Endothelial cell of umbilical vein (primary cell): ENCODE data around the gene TGFB1.

Source experiments
- GATA2 ChIP-seq: IDR thresholded peaks from 2 replicates; pipeline ENCODE4 v1.7.0; 2011; ENCODE audit warnings: low read depth, mild to moderate bottlenecking, moderate library complexity, mixed read lengths, low read length; ENCODE audit not compliant: insufficient read length, insufficient read depth
- MYC ChIP-seq: IDR thresholded peaks from one replicate; pipeline ENCODE4 v1.6.1; 2011; ENCODE audit warnings: mild to moderate bottlenecking, low read depth, low read length
- POLR2A ChIP-seq: IDR thresholded peaks from 2 replicates; pipeline ENCODE4 v1.6.1; 2012; ENCODE audit warnings: low read depth, mild to moderate bottlenecking, control low read depth, low read length
- POLR2AphosphoS5 ChIP-seq: IDR thresholded peaks from 2 replicates; pipeline ENCODE4 v1.6.1; 2012; ENCODE audit warnings: low read depth, mild to moderate bottlenecking, control low read depth, low read length, moderate library complexity; ENCODE audit not compliant: insufficient read depth
- TF ChIP-seq, protein P1 (sequence below), 2 donors: IDR thresholded peaks; 1 replicate in 1 of 2; 2 replicates in 1 of 2; pipeline ENCODE4 v1.5.1; 2011; ENCODE audit warnings: low read length in 2 of 2, mild to moderate bottlenecking in 2 of 2, moderate library complexity in 2 of 2, control low read depth in 1 of 2, inconsistent platforms in 1 of 2, low read depth in 1 of 2; ENCODE audit not compliant: insufficient read depth in 1 of 2; ENCODE audit errors: extremely low read depth in 1 of 2

- TF ChIP-seq, protein P1, sequence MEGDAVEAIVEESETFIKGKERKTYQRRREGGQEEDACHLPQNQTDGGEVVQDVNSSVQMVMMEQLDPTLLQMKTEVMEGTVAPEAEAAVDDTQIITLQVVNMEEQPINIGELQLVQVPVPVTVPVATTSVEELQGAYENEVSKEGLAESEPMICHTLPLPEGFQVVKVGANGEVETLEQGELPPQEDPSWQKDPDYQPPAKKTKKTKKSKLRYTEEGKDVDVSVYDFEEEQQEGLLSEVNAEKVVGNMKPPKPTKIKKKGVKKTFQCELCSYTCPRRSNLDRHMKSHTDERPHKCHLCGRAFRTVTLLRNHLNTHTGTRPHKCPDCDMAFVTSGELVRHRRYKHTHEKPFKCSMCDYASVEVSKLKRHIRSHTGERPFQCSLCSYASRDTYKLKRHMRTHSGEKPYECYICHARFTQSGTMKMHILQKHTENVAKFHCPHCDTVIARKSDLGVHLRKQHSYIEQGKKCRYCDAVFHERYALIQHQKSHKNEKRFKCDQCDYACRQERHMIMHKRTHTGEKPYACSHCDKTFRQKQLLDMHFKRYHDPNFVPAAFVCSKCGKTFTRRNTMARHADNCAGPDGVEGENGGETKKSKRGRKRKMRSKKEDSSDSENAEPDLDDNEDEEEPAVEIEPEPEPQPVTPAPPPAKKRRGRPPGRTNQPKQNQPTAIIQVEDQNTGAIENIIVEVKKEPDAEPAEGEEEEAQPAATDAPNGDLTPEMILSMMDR (IDR thresholded peaks at IDR 0.05; ENCODE audit: extremely low read depth in 1 of 2, insufficient read depth in 1 of 2, low read depth in 1 of 2, low read length in 2 of 2), result no peak
- peak; percentile 86 for TF ChIP-seq POLR2A
- peak; percentile 77 for TF ChIP-seq MYC
- TF ChIP-seq POLR2AphosphoS5, result peak; percentile 96
- TF ChIP-seq GATA2, result no peak
These were observed 28.6 kb downstream of the TGFB1 start for GRCh38 chr19:41324921-41325639.
